D721Med (cell line): ENCODE results near the gene ADM5.

Experiments
- DNase-seq: peaks from one replicate; pipeline ENCODE4 v3.0.0; 2011; ENCODE audit warnings: low spot score; ENCODE audit not compliant: insufficient read length
- FAIRE-seq: peaks from 2 replicates; lab custom pipeline; 2011; peaks lifted over from hg19 to GRCh38; lab: Jason Lieb, UNC
- CTCF ChIP-seq: IDR thresholded peaks from 2 replicates; pipeline ENCODE4 v1.5.1; 2012; ENCODE audit warnings: mild to moderate bottlenecking, control low read depth; ENCODE audit not compliant: insufficient read depth; ENCODE audit errors: missing control alignments

The ADM5 gene

GRCh38 chr19:49689133-49690078 lies at the start of gene ADM5:
ADM5 (plus strand) TSS chr19:49689594; CDS start chr19:49689838, 244 bp downstream.
- peak; percentile 14 for TF ChIP-seq CTCF
- FAIRE-seq (no peak), DNase-seq (peak; percentile 83)

DNA sequence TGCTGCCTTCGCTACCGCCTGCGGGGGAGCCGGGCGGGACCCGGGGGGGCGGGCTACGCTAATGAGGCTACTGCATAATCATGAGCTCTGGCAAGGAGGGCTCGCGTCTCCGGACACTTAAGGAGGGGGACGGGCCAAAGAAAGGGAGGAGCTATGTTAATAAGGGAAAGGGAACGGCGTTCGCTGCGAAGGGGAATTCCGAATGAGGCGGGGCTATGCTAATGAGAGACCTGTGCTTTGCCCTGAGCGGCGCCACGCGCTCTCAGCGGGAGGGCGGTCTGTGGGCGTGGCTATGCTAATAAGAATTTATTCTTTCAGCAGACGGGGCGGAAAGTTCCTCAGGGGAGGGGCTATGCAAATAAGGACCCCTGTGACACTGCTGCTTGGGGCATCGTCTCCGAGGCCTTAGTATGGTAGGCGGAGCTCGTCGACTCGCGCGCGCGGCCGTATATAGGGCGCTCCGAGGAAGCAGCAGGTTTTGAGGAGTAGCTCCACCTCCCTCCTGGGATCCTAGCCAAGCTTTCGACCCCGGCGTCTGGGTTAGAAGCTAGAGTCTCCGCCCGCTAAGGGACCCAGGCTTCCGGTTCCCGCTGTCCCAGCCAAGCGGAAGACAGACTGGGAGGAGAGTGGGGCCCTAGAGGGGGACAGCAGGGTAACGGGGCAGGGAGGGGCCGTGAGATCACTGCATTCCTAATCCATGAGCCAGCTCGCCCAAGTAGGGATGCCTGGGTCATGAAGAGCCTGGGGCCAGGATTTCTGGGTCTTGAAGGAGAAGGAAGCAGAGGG lies 49.1 kb upstream of the ADM5 start, which contains the start of gene RRAS:
Gene RRAS, minus strand, starts transcription at position 31 of the 786 bp plus-strand sequence. CDS start 45 bp downstream, outside the sequence.
- peak; percentile 85 for DNase-seq
- FAIRE-seq, result no peak
- no peak for TF ChIP-seq CTCF

DNA sequence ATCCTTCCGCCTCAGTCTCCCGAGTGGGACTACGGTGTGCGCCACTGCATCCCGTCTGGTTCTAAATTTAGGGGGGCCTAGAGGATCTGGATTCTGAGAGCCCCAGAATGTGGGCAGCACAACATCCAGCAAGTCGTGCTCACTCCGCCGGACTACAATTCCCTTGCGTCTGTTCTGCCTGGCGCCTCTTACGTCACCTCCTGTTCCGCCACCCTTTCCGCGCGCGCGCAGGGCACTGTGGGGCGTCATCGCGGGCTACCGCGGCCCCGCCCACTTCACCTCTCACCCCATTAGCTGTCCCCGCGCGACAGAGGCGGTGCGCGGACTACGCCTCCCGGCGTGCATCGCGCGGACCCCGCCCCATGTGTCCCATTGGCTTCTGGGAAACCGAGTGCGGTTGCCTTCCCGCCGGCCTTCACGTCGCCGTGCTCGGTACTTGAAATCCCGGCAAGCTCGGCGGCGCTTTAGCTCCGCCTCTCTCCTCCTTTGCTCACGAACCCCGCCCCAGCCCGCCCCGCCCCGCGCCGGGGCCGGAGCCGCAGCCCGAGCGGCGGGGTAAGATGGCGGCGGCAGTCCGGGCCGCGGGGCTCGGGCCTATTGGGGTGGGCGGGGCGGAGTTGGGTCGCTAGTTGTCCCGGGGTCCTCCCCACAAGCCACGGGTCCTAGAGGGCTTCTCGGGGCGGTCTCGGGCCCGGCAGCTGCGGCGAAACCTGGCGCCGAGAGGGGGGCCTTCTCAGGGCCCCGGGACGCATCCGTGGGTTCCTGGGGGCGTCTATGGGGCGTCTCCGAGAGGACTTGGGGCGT lies 47.5 kb upstream of the ADM5 start, which contains the start of gene SCAF1:
Gene SCAF1, plus strand, starts transcription at position 522 of the 804 bp plus-strand sequence. CDS start 2,818 bp downstream, outside the sequence.
- FAIRE-seq (no peak), DNase-seq (peak; percentile 73)
- no peak for TF ChIP-seq CTCF

GRCh38 chr19:49642492-49643035 lies 46.8 kb upstream of the ADM5 start:
- no peak for TF ChIP-seq CTCF
- no peak for FAIRE-seq
- no peak for DNase-seq

- no peak for FAIRE-seq
These were observed 45.9 kb upstream of the ADM5 start for GRCh38 chr19:49643466-49643865.

More at GRCh38 chr19:49643466-49643865, 45.9 kb upstream of the ADM5 start:
- TF ChIP-seq CTCF, result no peak
- no peak for DNase-seq
